ENCODE data around the gene FIBCD1.

FIBCD1 gene

GRCh38 chr9:130908146-130908877, 30.7 kb downstream of the FIBCD1 start:
- DNase-seq (ENCODE audit: low read depth, low spot score): no peak

GRCh38 chr9:130906735-130907416, 32.2 kb downstream of the FIBCD1 start:
- no peak for DNase-seq (ENCODE audit: low read depth, low spot score)

DNA sequence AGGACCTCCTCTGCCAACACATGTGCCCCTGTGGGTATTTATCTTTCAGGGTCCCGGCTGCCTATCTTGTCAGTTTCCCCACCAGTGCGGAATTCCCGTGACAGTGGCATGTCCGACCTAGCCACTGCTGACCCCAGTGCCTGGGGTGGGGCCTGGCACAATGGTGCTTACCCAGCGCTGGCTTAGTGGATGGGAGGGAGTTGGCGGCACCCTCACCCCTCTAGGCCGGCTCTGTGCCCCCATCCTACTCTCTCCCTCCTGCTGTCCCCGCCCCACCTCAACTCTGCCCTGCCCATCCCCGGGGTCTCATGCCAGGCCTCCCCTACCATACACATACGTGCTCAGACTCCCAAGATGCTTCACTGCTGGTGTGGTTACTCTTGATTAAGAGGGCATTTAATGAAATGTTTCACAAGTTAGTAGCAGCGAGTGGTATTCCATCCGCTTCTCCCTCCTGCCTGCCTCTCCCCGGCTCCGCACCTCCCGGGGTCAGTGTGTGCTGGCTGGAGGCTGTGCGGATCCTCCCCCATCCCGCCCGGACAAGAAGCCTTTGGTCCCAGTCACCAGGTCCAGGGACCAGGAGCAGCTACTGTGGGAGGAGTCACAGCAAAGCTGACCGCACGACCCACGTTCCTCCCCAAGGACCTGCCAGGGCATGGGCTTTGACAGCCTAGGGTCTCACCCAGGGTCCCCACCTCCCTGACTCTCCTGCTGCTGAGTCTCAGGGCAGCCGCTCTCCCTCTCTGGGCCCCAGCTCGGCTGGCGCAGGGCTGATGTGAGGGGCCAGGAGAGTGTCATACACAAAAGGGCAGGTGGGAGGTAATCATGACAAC, 32.9 kb downstream of the FIBCD1 start:
- no peak for DNase-seq (ENCODE audit: low read depth, low spot score)

DNA sequence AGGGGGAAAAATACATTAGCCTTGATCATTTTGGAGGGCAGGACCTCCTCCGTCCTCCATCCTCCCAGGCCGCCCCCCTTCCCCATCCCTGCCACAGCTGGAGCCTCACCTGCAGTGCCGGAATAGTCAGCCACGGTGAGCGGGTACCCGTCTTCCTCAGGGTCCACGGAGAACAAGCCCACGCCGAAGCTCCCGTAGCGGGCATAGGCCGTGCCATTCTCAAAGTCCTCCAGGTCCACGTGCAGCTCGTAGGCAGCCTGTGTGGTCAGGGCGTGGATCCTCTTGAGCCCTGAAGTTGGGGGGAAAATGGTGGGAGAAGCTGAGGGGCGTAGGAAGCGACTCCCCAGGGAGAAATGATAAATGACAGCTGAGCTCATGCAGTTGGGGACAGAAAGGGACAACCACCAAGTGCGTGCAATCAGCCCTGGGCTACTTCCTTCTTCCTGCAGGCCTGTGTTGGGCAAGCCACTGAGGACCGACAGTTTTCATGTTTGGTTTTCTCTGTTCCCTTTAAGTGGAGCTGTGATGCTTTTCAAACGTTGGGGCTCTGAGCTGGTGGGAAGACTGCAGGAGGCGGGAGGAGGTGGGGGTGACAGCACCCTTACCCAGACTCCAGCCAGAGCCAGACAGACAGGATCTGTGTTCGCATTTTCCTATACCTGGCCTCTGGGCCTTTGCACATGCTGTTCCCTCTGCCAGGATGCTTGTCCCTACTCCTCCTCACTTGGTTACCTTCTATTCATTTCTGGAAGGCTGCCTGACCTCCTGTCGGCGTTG, 33.7 kb downstream of the FIBCD1 start:
- DNase-seq (ENCODE audit: low read depth, low spot score): no peak

DNA sequence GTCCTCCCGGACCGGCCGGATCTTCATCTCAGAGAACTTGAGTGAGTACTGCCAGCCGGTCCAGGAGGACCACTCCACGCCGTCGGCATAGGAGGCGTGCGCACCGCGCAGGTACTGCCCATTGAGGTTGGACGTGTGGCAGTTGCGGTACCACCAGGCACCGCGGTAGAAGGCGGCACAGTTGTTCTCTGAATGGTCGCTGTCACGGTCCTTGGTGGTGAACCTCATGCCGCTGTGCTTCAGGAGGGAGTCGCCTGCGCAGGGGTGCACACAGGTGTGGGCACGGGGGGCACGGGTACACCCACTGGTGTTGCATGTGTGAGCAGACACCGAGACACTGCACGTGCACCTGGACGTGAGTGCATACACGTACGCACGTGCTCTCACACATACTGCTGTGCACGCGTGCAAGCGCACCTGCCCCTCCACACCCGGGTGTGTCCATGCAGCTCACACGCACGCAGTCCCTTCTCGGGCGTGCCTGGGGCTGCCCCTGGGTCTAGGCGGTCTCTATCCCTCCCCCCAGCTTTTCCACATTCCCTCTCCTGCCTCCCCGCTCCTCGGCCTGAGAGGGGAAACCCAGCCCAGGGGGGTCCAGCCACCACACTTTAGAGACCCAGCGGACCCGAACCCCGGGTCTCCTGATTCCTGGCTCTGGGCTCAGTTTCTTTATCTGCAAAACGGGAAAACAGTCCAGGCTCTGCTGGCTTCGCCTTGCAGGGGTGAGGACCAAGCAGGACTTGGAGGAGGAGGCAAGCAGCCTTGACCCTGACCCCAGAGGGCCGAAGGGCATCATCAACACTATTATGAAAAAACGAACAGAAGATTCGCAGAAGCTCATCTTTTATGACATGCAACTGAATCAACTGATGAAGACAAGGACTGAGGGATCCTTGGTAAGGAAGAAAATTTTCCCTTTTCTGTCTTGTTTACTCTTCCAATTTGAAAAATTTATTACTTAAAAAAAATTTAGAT, 34.7 kb downstream of the FIBCD1 start:
- no peak for DNase-seq (ENCODE audit: low read depth, low spot score)

DNA sequence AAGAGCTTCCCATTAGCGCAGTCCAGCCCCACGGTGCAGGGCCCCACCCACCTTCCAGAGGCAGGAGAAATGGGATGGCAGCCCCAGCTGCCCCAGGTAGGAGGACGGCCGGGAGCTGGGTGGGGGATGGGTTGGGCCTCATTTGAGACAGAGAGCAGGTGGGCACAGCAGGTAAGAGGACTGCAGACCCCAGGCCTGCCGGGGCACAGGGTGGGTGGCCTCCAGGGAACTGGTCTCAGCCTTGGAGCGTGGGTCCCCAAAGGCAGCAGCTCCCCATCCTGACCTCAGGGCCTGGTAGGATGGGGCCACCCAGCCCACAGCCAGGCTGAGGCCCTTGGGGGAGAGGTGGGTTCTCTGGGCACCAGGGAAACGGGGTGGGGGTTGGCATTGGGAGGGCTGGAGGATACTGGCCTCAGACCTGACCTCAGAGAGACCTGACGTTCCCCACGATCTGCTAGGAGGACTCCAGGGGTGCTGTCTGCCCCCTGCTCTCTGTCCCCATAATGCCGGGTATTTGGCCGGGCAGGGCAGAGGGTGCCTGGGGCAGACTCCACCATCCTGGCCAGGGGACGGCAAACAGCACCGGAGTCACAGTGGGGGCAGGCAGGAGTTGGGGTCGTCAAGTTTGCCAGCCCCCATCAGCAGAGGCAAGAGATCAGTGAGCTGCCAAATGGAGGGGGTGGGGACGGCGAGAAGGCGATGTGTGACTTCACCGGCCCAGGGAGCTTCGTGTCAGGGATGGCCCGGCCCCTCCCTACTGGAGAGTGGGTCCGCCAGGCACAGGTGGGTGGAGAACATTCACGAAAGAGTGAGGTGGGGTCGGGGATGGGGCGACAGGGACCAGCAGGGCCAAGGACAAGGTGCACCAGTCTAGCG, 35.6 kb downstream of the FIBCD1 start:
- DNase-seq (ENCODE audit: low read depth, low spot score): no peak

DNA sequence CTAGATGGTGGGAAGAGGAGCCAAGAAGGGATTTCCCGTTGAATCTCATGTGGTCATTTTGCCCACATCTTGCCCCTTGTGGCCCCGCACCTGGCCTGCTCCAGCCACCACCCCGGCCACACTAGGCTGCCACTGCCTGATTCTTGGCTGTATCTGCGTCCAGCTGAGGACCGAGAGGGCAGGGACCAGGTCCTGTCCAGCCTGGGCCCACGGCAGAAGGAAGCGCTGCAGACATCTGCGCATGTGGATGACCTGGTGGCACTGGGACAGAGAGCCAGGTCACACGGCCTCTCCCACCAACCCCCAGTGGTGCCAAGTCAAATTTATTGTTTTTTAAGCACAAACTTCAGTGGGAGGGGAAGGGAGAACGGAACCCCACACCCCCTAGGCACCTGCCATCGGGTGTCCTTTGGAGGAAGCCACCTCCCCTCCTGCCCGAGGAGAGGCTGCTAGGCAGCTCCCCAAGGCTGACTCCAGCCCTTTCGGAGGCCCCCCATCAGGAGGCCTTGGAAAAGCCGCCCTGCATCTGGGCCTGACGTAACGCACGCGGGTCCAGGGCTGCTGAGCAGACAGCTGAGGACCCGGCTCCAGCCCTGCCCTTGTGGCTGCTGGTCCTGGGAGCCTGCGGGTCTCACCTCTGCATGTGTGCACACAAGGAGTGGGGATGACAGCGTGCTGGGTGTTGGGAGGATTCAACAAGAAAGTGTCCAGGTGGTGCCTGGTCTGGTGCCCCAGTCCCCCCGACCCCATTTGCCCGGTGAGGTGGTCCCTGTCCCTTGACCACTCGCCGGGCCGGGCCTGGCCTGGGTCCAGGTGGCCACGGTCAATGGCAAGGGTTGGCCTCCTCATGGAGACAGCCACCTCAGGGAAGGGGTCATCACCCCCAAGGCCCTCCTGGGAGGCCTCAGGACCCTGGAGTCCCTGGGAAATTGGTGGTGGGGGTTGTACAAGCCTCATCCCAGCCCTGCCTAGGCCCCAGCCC, 36.6 kb downstream of the FIBCD1 start:
- no peak for DNase-seq (ENCODE audit: low read depth, low spot score)

- no peak for DNase-seq (ENCODE audit: low read depth, low spot score)
These were observed 37.4 kb downstream of the FIBCD1 start for GRCh38 chr9:130901498-130902203.

DNA sequence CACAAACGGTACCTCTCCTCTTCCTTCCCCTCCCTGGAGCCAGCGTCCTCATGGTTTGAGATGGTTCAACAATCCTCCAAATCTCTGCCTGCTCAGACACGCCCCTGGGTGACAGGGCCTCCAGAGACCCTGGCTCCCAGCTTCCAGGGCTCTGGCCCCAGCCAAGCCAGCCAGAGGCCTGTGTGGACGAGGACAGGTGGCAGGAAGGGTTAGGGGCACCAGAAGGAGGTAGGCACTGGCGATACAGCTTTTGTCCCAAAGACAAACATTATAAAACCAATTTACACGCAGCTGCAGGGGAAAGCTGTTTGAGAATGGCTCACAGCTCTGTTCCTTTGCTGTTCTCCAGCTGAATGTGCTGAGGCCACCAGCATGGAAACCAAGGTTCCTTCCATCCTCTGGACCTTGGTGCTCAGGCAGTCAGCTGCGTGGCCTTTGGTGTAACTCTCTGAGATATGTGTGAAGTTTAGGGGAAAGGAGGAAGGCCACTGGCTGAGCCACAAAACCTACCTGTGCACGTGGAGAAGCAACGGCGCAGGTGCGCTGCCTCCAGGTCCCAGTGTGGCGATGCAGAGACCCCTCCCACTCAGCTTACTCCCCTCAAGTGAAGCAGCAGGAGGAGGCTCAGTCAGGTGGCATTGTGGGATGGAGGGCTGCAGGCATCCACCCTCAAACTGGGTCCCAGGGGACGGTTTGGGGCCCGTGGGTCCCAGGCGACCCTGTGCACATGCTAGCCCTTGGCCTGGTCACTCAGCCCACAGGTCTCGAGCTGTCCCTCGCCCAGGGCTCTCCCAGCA, 38.1 kb downstream of the FIBCD1 start:
- DNase-seq (ENCODE audit: low read depth, low spot score): no peak

- no peak for DNase-seq (ENCODE audit: low read depth, low spot score)
These were observed 39.8 kb downstream of the FIBCD1 start for GRCh38 chr9:130899051-130899748.

DNA sequence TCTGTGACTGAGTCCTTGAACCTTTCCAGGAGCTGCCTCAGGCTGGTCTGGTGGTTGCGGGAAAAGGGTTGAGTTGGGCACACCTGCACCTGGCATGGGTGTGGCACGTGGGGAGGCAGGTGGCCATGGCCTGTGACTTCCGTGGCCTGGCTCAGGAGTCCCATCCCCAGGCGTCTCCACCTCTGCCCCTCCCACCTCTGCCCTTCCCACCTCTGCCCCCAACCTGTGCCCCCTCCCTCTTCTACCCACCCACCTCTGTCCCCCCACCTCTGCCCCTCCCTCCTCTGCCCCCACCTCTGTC, 40.5 kb downstream of the FIBCD1 start:
- no peak for DNase-seq (ENCODE audit: low read depth, low spot score)

GRCh38 chr9:130897848-130898551, 41.0 kb downstream of the FIBCD1 start:
- DNase-seq (ENCODE audit: low read depth, low spot score): no peak

DNA sequence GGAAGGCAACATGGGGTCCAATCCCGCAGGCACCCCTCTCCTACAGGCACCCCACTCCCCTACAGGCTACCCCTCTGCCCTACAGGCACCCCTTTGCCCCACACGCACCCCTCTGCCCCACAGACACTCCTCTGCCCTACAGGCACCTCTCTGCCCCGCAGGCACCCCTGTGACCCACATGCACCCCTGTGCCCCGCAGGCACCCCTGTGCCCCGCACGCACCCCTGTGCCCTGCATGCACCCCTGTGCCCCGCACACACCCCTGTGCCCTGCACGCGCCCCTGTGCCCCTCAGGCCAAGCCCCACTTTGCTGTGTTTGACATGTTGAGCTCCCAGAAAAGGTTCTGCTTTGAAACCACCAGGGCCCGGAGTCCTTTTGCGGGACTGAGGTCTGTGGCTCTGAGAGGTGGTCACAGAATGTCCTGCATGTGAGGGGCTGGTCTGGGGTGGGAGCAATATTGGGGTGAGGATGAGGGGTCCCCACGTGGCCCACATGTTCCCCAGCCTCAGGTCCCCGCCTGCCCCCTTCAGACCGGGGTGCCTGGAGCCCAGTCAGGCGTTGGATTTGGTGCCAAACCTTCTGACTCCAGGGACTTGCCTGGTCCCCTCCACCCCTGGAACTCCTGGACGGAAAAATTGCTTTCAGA, 41.8 kb downstream of the FIBCD1 start:
- no peak for DNase-seq (ENCODE audit: low read depth, low spot score)

DNA sequence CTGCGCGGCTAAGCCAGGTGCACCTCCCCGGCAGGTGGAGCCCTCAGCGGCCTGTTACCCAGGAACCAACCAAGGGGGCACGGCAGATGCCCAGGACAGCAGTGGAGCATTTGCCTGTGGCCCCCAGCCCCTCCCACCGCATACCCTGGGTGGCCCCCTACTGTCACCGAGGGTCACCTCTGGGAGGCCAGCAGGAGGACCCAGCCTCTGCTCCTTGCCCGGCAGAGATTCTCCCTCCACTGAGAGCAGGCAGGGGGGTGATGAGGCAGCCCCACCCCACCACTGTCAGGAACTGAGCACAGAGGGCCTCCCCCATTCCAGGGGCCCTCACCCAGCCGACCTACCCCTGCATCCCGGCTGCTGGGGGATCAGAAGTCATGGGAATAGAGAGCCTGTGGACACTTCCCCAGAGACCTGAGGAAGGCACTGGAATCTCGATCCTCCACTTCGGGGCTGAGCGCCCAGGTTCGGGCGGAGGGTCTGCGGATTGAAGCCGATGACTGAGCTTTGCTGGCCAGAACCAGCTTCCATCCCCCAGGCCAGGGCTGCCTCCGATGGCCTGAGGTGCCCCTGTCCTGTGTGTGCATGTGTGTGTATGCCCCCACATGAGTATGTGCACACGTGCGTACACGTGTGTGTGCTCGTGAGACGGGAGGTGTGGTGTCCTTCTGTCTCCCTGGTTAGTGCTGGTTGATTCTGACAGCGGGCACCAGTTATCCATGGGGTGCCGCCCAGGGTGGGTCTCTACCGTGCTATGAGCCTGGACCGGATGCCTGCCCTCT, 42.6 kb downstream of the FIBCD1 start, which contains the start of gene QRFP:
Gene QRFP (minus strand): TSS at position 580 of the 782 bp plus-strand sequence. CDS start 2,974 bp downstream, outside the sequence.
- no peak for DNase-seq (ENCODE audit: low read depth, low spot score)
